Adrenal gland (tissue), 12 donors: ENCODE data around the gene MYEF2. TPM values are rescaled to one million over a fixed set of nuclear protein-coding genes. Genes with fewer than 3 reads are reported as not detected.

ENCODE experiments used
- DNase-seq, 7 donors: peaks; one replicate each; pipeline ENCODE4 v3.0.0-alpha.2; 2019 to 2020
- H3K27ac ChIP-seq, 5 donors: fragments of 200-600 bp; sonication (generic) in 4 of 5; 1 replicate in 3 of 5; 2 replicates in 2 of 5; pipeline versions ENCODE4 v1.5.1 to v1.8.0; 2016 to 2020; ENCODE audit warnings: mild to moderate bottlenecking in 1 of 5
- H3K27me3 ChIP-seq: fragments of 200-600 bp; 2 replicates; pipeline ENCODE4 v1.8.0; 2021
- H3K36me3 ChIP-seq, 2 donors: fragments of 200-600 bp; replicated peaks in 1 of 2; 1 replicate in 1 of 2; 2 replicates in 1 of 2; pipeline versions ENCODE4 v1.5.1 to v1.8.0; 2018 to 2022
- H3K4me1 ChIP-seq, 2 donors: fragments of 200-600 bp; replicated peaks in 1 of 2; 1 replicate in 1 of 2; 2 replicates in 1 of 2; pipeline versions ENCODE4 v1.5.1 to v1.8.0; 2018 to 2021
- H3K4me3 ChIP-seq, 4 donors: fragments of 200-600 bp; sonication (generic) in 3 of 4; one replicate each; pipeline ENCODE4 v1.5.1; 2016 to 2018
- H3K9me3 ChIP-seq, 3 donors: fragments of 200-600 bp; sonication (generic) in 1 of 3; replicated peaks in 1 of 3; 1 replicate in 2 of 3; 2 replicates in 1 of 3; pipeline versions ENCODE4 v1.5.1 to v1.8.0; 2016 to 2021
- CTCF ChIP-seq, 6 experiments: fragments of 450-650 bp in 4 of 6; fragments of 200-600 bp in 2 of 6; sonication (generic) in 1 of 6; IDR thresholded peaks; 1 replicate in 5 of 6; 2 replicates in 1 of 6; pipeline versions ENCODE4 v1.5.1 to v1.8.0; 2016 to 2021; ENCODE audit warnings: antibody characterized with exemption in 6 of 6, mild to moderate bottlenecking in 2 of 6, moderate library complexity in 1 of 6
- POLR2A ChIP-seq, 2 donors: fragments of 450-650 bp; IDR thresholded peaks; one replicate each; pipeline ENCODE4 v1.6.1; 2017; ENCODE audit warnings: antibody characterized with exemption in 2 of 2, mild to moderate bottlenecking in 2 of 2, moderate library complexity in 1 of 2
- WGBS, 4 donors: extraction: QIAGEN DNeasy Blood & Tissue Kit in 2 of 4; methylation state at CpG; one replicate each; pipeline versions ENCODE4 v1.1.5 to v1.1.7; 2013 to 2017; 5-methylcytosine and 5-hydroxymethylcytosine counted together
- intact Hi-C, 2 donors: fragments of 100-400 bp; cut with DNase I; formaldehyde crosslinking; loops; one replicate each; pipeline versions ENCODE4 v1.14.1 to v1.15.0; 2022 to 2023
- polyA plus RNA-seq, 3 donors: library from polyadenylated mRNA; stranded (reverse); fragments of 200-250 nt in 2 of 3; fragments of 350-450 nt in 1 of 3; fragmentation: Illumina TruSeq in 1 of 3; extraction: RNeasy Lipid Tissue Mini Kit (QIAGEN cat#74804) in 1 of 3; gene quantifications; one replicate each; pipeline ENCODE4 v1.2.3, GENCODE V29; 2013 to 2014
- total RNA-seq, 9 donors: library from RNA; depleted of rRNA in 4 of 9; stranded (reverse); fragments of >200 nt in 4 of 9; fragments of 120-200 nt in 1 of 9; fragmentation: NEBNext Ultra II Directional in 1 of 9; extraction: Animal tissue kit (Norgen Biotek cat#: 25700) in 1 of 9; gene quantifications; one replicate each; pipeline versions ENCODE4 v1.1.0 to v1.2.4, GENCODE V29; 2013 to 2023
- donor health status: healthy with polysubstance abuse.
- donor health status: Bipolar disorder and iron deficiency.
- donor health status: DM: yes; HTN: yes; CAD: no.
- donor health status: DM: no; HTN: no; CAD: no.
- donor health status: DM: no; HTN: no; CAD: no.
- donor health status: DM: yes; HTN: yes; CAD: no.

Gene MYEF2
- total and polyA plus RNA-seq, 12 donors, result 5.9 to 57.0 (median 35.2) TPM

DNA sequence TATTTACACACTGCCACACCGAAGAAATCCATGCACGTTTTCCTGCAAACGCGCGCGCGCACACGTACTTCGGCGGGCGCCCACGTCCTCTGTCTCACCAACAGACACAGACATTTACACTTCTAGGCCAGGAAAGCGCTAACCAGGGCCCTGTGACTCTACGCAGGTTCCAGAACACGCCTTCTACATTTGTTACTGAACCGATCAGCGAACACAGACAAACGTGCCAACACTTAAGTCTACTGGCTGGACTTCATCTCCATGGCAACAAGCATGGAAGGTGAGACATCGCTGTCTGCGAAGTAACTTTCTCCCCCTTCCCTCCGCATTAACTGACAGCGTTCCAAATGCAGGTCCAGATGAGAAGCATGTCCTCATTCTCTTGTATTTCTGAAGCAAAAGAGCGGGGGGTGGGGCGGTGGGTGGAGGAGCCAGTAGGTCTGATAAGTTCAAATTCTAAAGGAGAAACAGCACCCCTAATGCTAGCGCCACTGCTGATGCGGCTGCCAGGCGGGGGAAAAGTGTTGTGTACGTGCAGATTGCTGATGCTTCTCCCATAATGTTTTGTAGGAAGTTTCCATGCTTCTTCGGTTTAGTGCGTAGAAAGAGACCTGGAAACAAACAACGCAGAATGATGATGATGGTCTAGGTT, 13.6 kb upstream of the MYEF2 start, which contains the start of gene CTXN2:
Gene CTXN2, plus strand, starts transcription at position 92 of the 652 bp plus-strand sequence. CDS start 9,636 bp downstream, outside the sequence.
- Histone ChIP-seq H3K9me3 (no peaks in the 10 kb centered on the region), H3K27me3 (no peaks in the 10 kb centered on the region), H3K36me3 (no peaks in the 10 kb centered on the region), H3K4me1 (peaks cover 3 to 8% of the 10 kb centered on the region in 2 donors), H3K27ac (no peak within 1 kb of the TSS), H3K4me3 (no peak within 1 kb of the TSS)
- no peak for TF ChIP-seq POLR2A (IDR thresholded peaks at IDR 0.05)
- TF ChIP-seq CTCF (IDR thresholded peaks at IDR 0.05), result no peak
- intact Hi-C loops, result no loop called here
- 8 to 16% (median 12%) methylated on average over 31 of the region's 31 CpGs for WGBS, 4 donors
- DNase-seq, result no peak

DNA sequence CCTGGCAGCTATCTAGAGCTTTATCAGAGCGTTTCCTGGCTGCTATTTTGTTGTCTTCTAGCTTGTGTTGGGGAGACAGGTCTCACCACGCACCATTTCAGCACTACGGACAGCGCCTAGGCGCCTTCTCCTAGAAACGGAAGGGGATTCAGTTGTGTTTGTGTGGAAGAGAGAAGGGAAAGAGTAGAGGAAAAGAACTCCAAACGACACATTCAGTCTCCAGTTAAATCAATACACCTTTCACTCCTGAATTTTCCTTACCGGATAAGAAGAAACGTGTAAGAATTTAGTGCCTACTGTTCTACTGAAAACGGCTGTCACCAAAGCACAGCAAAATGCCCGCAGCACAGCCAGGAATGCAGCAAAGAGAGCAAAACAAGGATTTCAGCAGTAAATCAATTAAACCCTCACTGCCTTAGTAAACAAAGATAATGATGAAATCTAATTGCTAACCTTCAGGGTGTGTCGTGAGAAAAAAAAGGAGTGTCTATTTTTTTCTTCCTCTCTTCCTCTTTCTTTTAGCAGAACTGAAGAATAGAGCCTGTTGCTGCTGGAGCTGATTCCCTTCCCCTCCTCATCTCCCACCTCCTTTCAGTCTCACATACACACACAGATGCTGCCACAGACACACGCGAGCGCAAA, 13.0 kb upstream of the MYEF2 start:
- Histone ChIP-seq H3K4me3 (no peak overlapping the region), H3K36me3 (no peaks in the 10 kb centered on the region), H3K27ac (no peak overlapping the region), H3K9me3 (no peaks in the 10 kb centered on the region), H3K4me1 (peaks cover 3 to 8% of the 10 kb centered on the region in 2 donors), H3K27me3 (no peaks in the 10 kb centered on the region)
- TF ChIP-seq CTCF (IDR thresholded peaks at IDR 0.05) (no peak), POLR2A (IDR thresholded peaks at IDR 0.05) (no peak)
- WGBS, 4 donors, result 3 to 7% (median 5%) methylated on average over 15 of the region's 15 CpGs
- intact Hi-C loops, result no loop called here
- DNase-seq, result peak; percentile 52 to 85 (median 72)

- no peak overlapping the region for H3K27ac ChIP-seq
- H3K4me3 ChIP-seq, result no peak overlapping the region
- 83 to 93% (median 89%) methylated on average over 3 of the region's 3 CpGs for WGBS, 4 donors
- no peak for DNase-seq
- intact Hi-C loops, result no loop called here
- no peaks in the 10 kb centered on the region for H3K36me3 ChIP-seq
- no peaks in the 10 kb centered on the region for H3K27me3 ChIP-seq
- H3K4me1 ChIP-seq, result peaks cover 3 to 4% of the 10 kb centered on the region in 2 donors
- no peaks in the 10 kb centered on the region for H3K9me3 ChIP-seq
- TF ChIP-seq POLR2A (IDR thresholded peaks at IDR 0.05) (no peak), CTCF (IDR thresholded peaks at IDR 0.05) (no peak)
Measured at GRCh38 chr15:48186271-48186670, 8.2 kb upstream of the MYEF2 start.

GRCh38 chr15:48185529-48185928, 7.4 kb upstream of the MYEF2 start:
- H3K4me3 ChIP-seq, result no peak overlapping the region
- H3K4me1 ChIP-seq, result no peaks in the 10 kb centered on the region
- no peak overlapping the region for H3K27ac ChIP-seq
- no peak for TF ChIP-seq POLR2A (IDR thresholded peaks at IDR 0.05)
- no peak for TF ChIP-seq CTCF (IDR thresholded peaks at IDR 0.05)
- no peak for DNase-seq
- no peaks in the 10 kb centered on the region for H3K27me3 ChIP-seq
- H3K9me3 ChIP-seq, result no peaks in the 10 kb centered on the region
- intact Hi-C loops, result no loop called here
- 66 to 77% (median 73%) methylated on average over 3 of the region's 3 CpGs for WGBS, 4 donors
- H3K36me3 ChIP-seq, result no peaks in the 10 kb centered on the region
